Neuronal stem cell (in vitro differentiated cells): ENCODE results near the gene HS3ST3B1.

Experiments
- DNase-seq: peaks from one replicate; pipeline ENCODE4 v3.0.0-alpha.2; 2013; ENCODE audit warnings: low spot score
- H2AFZ ChIP-seq: one replicate; pipeline ENCODE4 v1.6.1; 2013; ENCODE audit warnings: mild to moderate bottlenecking, low read length, inconsistent platforms
- H2AK5ac ChIP-seq: 2 replicates; pipeline ENCODE4 v1.6.1; 2013; ENCODE audit warnings: low read depth, mild to moderate bottlenecking, inconsistent platforms, low read length, moderate library complexity, mixed read lengths
- H2BK120ac ChIP-seq: 2 replicates; pipeline ENCODE4 v1.6.1; 2013; ENCODE audit warnings: low read depth, mild to moderate bottlenecking, inconsistent platforms, low read length, moderate library complexity, mixed read lengths
- H2BK12ac ChIP-seq: one replicate; pipeline ENCODE4 v1.6.1; 2013; ENCODE audit warnings: low read length, inconsistent platforms
- H2BK15ac ChIP-seq: 2 replicates; pipeline ENCODE4 v1.6.1; 2013; ENCODE audit warnings: mild to moderate bottlenecking, low read length, inconsistent platforms, mixed read lengths
- H2BK5ac ChIP-seq: one replicate; pipeline ENCODE4 v1.6.1; 2013; ENCODE audit warnings: inconsistent platforms, mild to moderate bottlenecking, low read length, moderate library complexity
- H3K14ac ChIP-seq: one replicate; pipeline ENCODE4 v1.6.1; 2013; ENCODE audit warnings: low read length, inconsistent platforms
- H3K18ac ChIP-seq: 2 replicates; pipeline ENCODE4 v1.6.1; 2013; ENCODE audit warnings: low read length, inconsistent platforms
- H3K23ac ChIP-seq: 2 replicates; pipeline ENCODE4 v1.6.1; 2013; ENCODE audit warnings: low read depth, mild to moderate bottlenecking, mixed read lengths, low read length, inconsistent platforms; ENCODE audit not compliant: poor library complexity
- H3K27ac ChIP-seq: replicated peaks from 3 replicates; pipeline ENCODE4 v1.5.1; 2013; ENCODE audit warnings: low read length, inconsistent platforms
- H3K27me3 ChIP-seq, 3 experiments: 2 replicates each; pipeline ENCODE4 v1.6.1; 2013; ENCODE audit warnings: low read length in 3 of 3, mild to moderate bottlenecking in 2 of 3, inconsistent platforms in 1 of 3, low read depth in 1 of 3, mixed read lengths in 1 of 3, moderate library complexity in 1 of 3; ENCODE audit not compliant: control insufficient read depth in 3 of 3, insufficient read depth in 3 of 3
- H3K36me3 ChIP-seq, 2 donors: replicated peaks in 1 of 2; 2 replicates each; pipeline ENCODE4 v1.6.1; 2013; ENCODE audit warnings: low read length in 2 of 2; ENCODE audit not compliant: control insufficient read depth in 2 of 2, insufficient read depth in 2 of 2
- H3K4ac ChIP-seq: 2 replicates; pipeline ENCODE4 v1.6.1; 2013; ENCODE audit warnings: inconsistent platforms, mild to moderate bottlenecking, low read length, moderate library complexity
- H3K4me1 ChIP-seq, 2 donors: 1 replicate in 1 of 2; 2 replicates in 1 of 2; pipeline ENCODE4 v1.6.1; 2013; ENCODE audit warnings: low read length in 2 of 2, low read depth in 1 of 2; ENCODE audit not compliant: control insufficient read depth in 2 of 2, insufficient read depth in 1 of 2
- H3K4me2 ChIP-seq: one replicate; pipeline ENCODE4 v1.6.1; 2013; ENCODE audit warnings: mild to moderate bottlenecking, low read length, inconsistent platforms; ENCODE audit not compliant: insufficient read depth, poor library complexity, severe bottlenecking
- H3K4me3 ChIP-seq, 2 donors: 2 replicates each; pipeline ENCODE4 v1.5.1; 2013; ENCODE audit warnings: low read length in 2 of 2, mild to moderate bottlenecking in 2 of 2, inconsistent platforms in 1 of 2, moderate library complexity in 1 of 2
- H3K79me1 ChIP-seq: one replicate; pipeline ENCODE4 v1.6.1; 2013; ENCODE audit warnings: low read depth, mild to moderate bottlenecking, inconsistent platforms, low read length, moderate library complexity
- H3K9ac ChIP-seq: one replicate; pipeline ENCODE4 v1.6.1; 2013; ENCODE audit warnings: mild to moderate bottlenecking, low read depth, low read length, inconsistent platforms; ENCODE audit not compliant: poor library complexity
- H3K9me3 ChIP-seq, 2 donors: replicated peaks in 1 of 2; 2 replicates each; pipeline versions ENCODE3 to v1.6.1; 2013; ENCODE audit warnings: low read length in 2 of 2, mild to moderate bottlenecking in 2 of 2, inconsistent platforms in 1 of 2, low read depth in 1 of 2, mixed read lengths in 1 of 2, moderate library complexity in 1 of 2; ENCODE audit not compliant: control insufficient read depth in 2 of 2, insufficient read depth in 1 of 2
- H4K8ac ChIP-seq: one replicate; pipeline ENCODE4 v1.6.1; 2013; ENCODE audit warnings: low read depth, mild to moderate bottlenecking, inconsistent platforms, low read length, moderate library complexity
- H4K91ac ChIP-seq: one replicate; pipeline ENCODE4 v1.6.1; 2013; ENCODE audit warnings: low read length, low read depth, mild to moderate bottlenecking, inconsistent platforms; ENCODE audit not compliant: poor library complexity
- WGBS, 2 donors: extraction: QIAGEN DNeasy Blood & Tissue Kit; methylation state at CpG; one replicate each; pipeline ENCODE4 v1.1.7; 2013; ENCODE audit warnings: missing lambda C conversion rate in 2 of 2, mixed read lengths in 1 of 2; ENCODE audit not compliant: insufficient read length in 2 of 2, insufficient replicate concordance in 1 of 2; ENCODE audit errors: extremely low coverage in 2 of 2; 5-methylcytosine and 5-hydroxymethylcytosine counted together

HS3ST3B1 gene

DNA sequence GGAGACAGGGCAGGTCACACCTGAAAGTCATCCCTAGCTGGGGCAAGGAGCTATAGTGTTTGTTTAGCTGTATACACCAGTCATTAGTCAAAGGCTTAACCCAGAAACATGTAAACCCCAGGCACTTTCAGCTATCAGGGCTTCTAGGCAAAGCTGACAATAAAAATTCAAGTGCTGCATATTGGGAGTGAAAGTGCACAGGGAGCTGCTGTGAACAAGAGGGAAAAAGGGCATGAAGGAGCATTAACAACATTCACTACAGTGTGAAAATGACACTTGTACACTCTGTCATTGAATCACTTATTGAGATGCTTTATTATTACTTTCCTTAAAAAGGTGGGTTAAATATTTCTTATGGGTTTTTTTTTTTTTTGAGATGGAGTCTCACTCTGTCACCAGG lies 92.8 kb downstream of the HS3ST3B1 start:
- no peak overlapping the region for H2AK5ac ChIP-seq
- H3K27me3 ChIP-seq: no peaks in the 10 kb centered on the region
- H4K8ac ChIP-seq: no peak overlapping the region
- H3K79me1 ChIP-seq: no peaks in the 10 kb centered on the region
- H3K9ac ChIP-seq: no peak overlapping the region
- no peak for DNase-seq
- H4K91ac ChIP-seq: no peak overlapping the region
- no peak overlapping the region for H2BK120ac ChIP-seq
- no peaks in the 10 kb centered on the region for H3K36me3 ChIP-seq
- no peak overlapping the region for H3K4me3 ChIP-seq
- no peak overlapping the region for H2AFZ ChIP-seq
- no peak overlapping the region for H2BK12ac ChIP-seq
- H3K27ac ChIP-seq: no peak overlapping the region
- no peak overlapping the region for H2BK5ac ChIP-seq
- no peak overlapping the region for H3K14ac ChIP-seq
- H3K23ac ChIP-seq: no peak overlapping the region
- no peak overlapping the region for H3K4ac ChIP-seq
- H2BK15ac ChIP-seq: no peak overlapping the region
- H3K9me3 ChIP-seq: no peaks in the 10 kb centered on the region
- no peaks in the 10 kb centered on the region for H3K4me1 ChIP-seq
- no peak overlapping the region for H3K4me2 ChIP-seq
- no peak overlapping the region for H3K18ac ChIP-seq

DNA sequence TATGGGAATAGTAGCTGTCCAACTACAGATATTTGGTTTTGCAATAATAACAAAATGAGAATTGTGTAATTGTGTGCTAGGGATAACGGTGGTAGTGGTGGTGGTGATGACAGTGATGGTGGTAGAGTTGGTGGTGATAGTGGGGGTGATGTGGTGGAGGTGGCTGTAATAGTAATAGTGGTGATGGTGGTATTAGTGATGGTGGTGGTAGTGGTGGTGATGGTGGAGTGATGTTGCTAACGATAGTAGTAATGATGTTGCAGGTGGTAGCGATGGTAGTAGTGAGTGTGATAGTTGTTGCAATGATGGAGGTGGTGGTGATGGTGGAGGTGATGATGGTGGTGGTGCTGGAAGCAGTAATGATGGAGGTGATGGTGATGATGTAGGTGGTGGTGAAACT lies 94.4 kb downstream of the HS3ST3B1 start:
- no peak overlapping the region for H2BK15ac ChIP-seq
- no peak overlapping the region for H2BK120ac ChIP-seq
- no peak overlapping the region for H3K14ac ChIP-seq
- no peak overlapping the region for H2AFZ ChIP-seq
- H2BK5ac ChIP-seq: no peak overlapping the region
- H4K8ac ChIP-seq: no peak overlapping the region
- no peak overlapping the region for H2AK5ac ChIP-seq
- no peak overlapping the region for H3K9ac ChIP-seq
- no peaks in the 10 kb centered on the region for H3K4me1 ChIP-seq
- no peak overlapping the region for H3K18ac ChIP-seq
- H3K79me1 ChIP-seq: no peaks in the 10 kb centered on the region
- H3K4me3 ChIP-seq: no peak overlapping the region
- no peak overlapping the region for H3K23ac ChIP-seq
- no peak overlapping the region for H2BK12ac ChIP-seq
- no peak for DNase-seq
- no peaks in the 10 kb centered on the region for H3K9me3 ChIP-seq
- no peaks in the 10 kb centered on the region for H3K36me3 ChIP-seq
- no peak overlapping the region for H3K4ac ChIP-seq
- H3K4me2 ChIP-seq: no peak overlapping the region
- H3K27me3 ChIP-seq: no peaks in the 10 kb centered on the region
- H4K91ac ChIP-seq: no peak overlapping the region
- H3K27ac ChIP-seq: no peak overlapping the region
- WGBS, 2 donors: 100% methylated on average over 2 of the region's 3 CpGs; no CpG with 5 or more reads in 1 of the 2 donors

GRCh38 chr17:14396547-14396946 lies 95.7 kb downstream of the HS3ST3B1 start:
- no peaks in the 10 kb centered on the region for H3K27me3 ChIP-seq
- no peak overlapping the region for H2BK15ac ChIP-seq
- no peak overlapping the region for H2BK120ac ChIP-seq
- H3K4ac ChIP-seq: no peak overlapping the region
- no peak for DNase-seq
- H2BK5ac ChIP-seq: no peak overlapping the region
- H2BK12ac ChIP-seq: no peak overlapping the region
- no peak overlapping the region for H3K14ac ChIP-seq
- no peak overlapping the region for H2AK5ac ChIP-seq
- H3K18ac ChIP-seq: no peak overlapping the region
- H3K9me3 ChIP-seq: no peaks in the 10 kb centered on the region
- H3K9ac ChIP-seq: no peak overlapping the region
- no peak overlapping the region for H2AFZ ChIP-seq
- no CpG with 5 or more reads among the region's 3 CpGs for WGBS, 2 donors
- no peak overlapping the region for H3K23ac ChIP-seq
- no peaks in the 10 kb centered on the region for H3K79me1 ChIP-seq
- H4K8ac ChIP-seq: no peak overlapping the region
- H4K91ac ChIP-seq: no peak overlapping the region
- H3K4me1 ChIP-seq: no peaks in the 10 kb centered on the region
- no peak overlapping the region for H3K4me2 ChIP-seq
- H3K27ac ChIP-seq: no peak overlapping the region
- H3K4me3 ChIP-seq: no peak overlapping the region
- no peaks in the 10 kb centered on the region for H3K36me3 ChIP-seq

DNA sequence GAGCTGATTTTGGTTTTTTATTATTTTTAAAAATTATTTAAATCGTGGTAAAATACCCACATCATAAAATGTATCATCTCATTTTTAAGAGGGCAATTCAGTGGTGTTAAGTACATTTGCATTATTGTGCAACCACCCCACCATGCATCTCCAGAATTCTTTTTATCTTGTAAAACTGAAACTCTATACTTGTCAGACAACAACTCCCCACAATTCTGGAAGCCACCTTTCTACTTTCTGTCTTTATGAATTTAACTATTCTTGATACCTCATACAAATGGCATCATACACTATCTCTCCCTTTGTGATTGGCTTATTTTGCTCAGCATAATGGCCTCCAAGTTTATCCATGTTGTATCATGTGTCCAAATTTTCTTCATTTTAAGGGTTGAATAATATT lies 97.9 kb downstream of the HS3ST3B1 start:
- Histone ChIP-seq H2AFZ (no peak overlapping the region), H3K4me3 (no peak overlapping the region), H2AK5ac (no peak overlapping the region), H3K4ac (no peak overlapping the region), H3K18ac (no peak overlapping the region), H3K9ac (no peak overlapping the region), H2BK12ac (no peak overlapping the region), H3K4me1 (no peaks in the 10 kb centered on the region), H3K27me3 (no peaks in the 10 kb centered on the region), H4K8ac (no peak overlapping the region), H4K91ac (no peak overlapping the region), H3K14ac (no peak overlapping the region), H3K27ac (no peak overlapping the region), H3K9me3 (peaks cover 0 to 8% of the 10 kb centered on the region in 2 donors), H2BK120ac (no peak overlapping the region), H3K23ac (no peak overlapping the region), H2BK5ac (no peak overlapping the region), H2BK15ac (no peak overlapping the region), H3K79me1 (no peaks in the 10 kb centered on the region), H3K4me2 (no peak overlapping the region), H3K36me3 (no peaks in the 10 kb centered on the region)
- WGBS, 2 donors: no CpG with 5 or more reads among the region's 1 CpG
- no peak for DNase-seq
